H9 (cell line): ENCODE results near the gene PRKD2. TPM values are rescaled to one million over a fixed set of nuclear protein-coding genes. Genes with fewer than 3 reads are reported as not detected.

Experiments
- DNase-seq: peaks from one replicate; pipeline ENCODE4 v3.0.0-alpha.2; 2017
- H2AFZ ChIP-seq: one replicate; pipeline ENCODE4 v1.6.1; 2013; ENCODE audit warnings: mild to moderate bottlenecking, low read length, control low read depth, moderate library complexity
- H2AK5ac ChIP-seq: 2 replicates; pipeline ENCODE4 v1.6.1; 2013; ENCODE audit warnings: low read length, control low read depth, mixed read lengths; ENCODE audit not compliant: insufficient read length
- H2BK120ac ChIP-seq: one replicate; pipeline ENCODE4 v1.6.1; 2013; ENCODE audit warnings: low read depth, mild to moderate bottlenecking, low read length, control low read depth, inconsistent platforms; ENCODE audit not compliant: poor library complexity, severe bottlenecking
- H2BK12ac ChIP-seq: 2 replicates; pipeline ENCODE4 v1.6.1; 2013; ENCODE audit warnings: low read length, control low read depth, mixed read lengths, low read depth; ENCODE audit not compliant: insufficient read length
- H2BK15ac ChIP-seq: 2 replicates; pipeline ENCODE4 v1.6.1; 2013; ENCODE audit warnings: low read depth, low read length, control low read depth
- H2BK20ac ChIP-seq: one replicate; pipeline ENCODE4 v1.6.1; 2013; ENCODE audit warnings: low read depth, mild to moderate bottlenecking, low read length, control low read depth, inconsistent platforms; ENCODE audit not compliant: poor library complexity, severe bottlenecking
- H2BK5ac ChIP-seq: 2 replicates; pipeline ENCODE4 v1.6.1; 2013; ENCODE audit warnings: low read length, control low read depth, mixed read lengths; ENCODE audit not compliant: insufficient read length
- H3K14ac ChIP-seq: 2 replicates; pipeline ENCODE4 v1.6.1; 2013; ENCODE audit warnings: low read length, control low read depth; ENCODE audit not compliant: insufficient read depth
- H3K18ac ChIP-seq: 2 replicates; pipeline ENCODE4 v1.6.1; 2013; ENCODE audit warnings: low read depth, mild to moderate bottlenecking, mixed read lengths, low read length, control low read depth; ENCODE audit not compliant: insufficient read length
- H3K23ac ChIP-seq: 2 replicates; pipeline ENCODE4 v1.6.1; 2013; ENCODE audit warnings: low read length, control low read depth, mixed read lengths, low read depth; ENCODE audit not compliant: insufficient read length
- H3K23me2 ChIP-seq: 2 replicates; pipeline ENCODE4 v1.6.1; 2013; ENCODE audit warnings: low read depth, mild to moderate bottlenecking, mixed read lengths, low read length, control low read depth; ENCODE audit not compliant: insufficient read length, poor library complexity, severe bottlenecking
- H3K27ac ChIP-seq: 2 replicates; pipeline ENCODE4 v1.5.1; 2013; ENCODE audit warnings: low read length, control low read depth, mixed read lengths, low read depth; ENCODE audit not compliant: insufficient read length
- H3K27me3 ChIP-seq: 2 replicates; pipeline ENCODE4 v1.6.1; 2013; ENCODE audit warnings: low read length, control low read depth, inconsistent platforms; ENCODE audit not compliant: insufficient read depth
- H3K4ac ChIP-seq: 2 replicates; pipeline ENCODE4 v1.6.1; 2013; ENCODE audit warnings: low read depth, mild to moderate bottlenecking, control low read depth, inconsistent platforms, low read length, moderate library complexity
- H3K4me1 ChIP-seq: 2 replicates; pipeline ENCODE4 v1.6.1; 2013; ENCODE audit warnings: low read length, control low read depth, inconsistent platforms; ENCODE audit not compliant: insufficient read depth
- H3K4me2 ChIP-seq: 2 replicates; pipeline ENCODE4 v1.6.1; 2013; ENCODE audit warnings: low read length, control low read depth, mixed read lengths; ENCODE audit not compliant: insufficient read length, insufficient read depth
- H3K56ac ChIP-seq: 2 replicates; pipeline ENCODE4 v1.6.1; 2013; ENCODE audit warnings: low read depth, mild to moderate bottlenecking, mixed read lengths, low read length, control low read depth; ENCODE audit not compliant: insufficient read length
- H3K79me1 ChIP-seq: 2 replicates; pipeline ENCODE4 v1.6.1; 2013; ENCODE audit warnings: low read depth, mild to moderate bottlenecking, moderate library complexity, low read length, control low read depth, inconsistent platforms; ENCODE audit not compliant: insufficient read depth, poor library complexity, severe bottlenecking
- H3K79me2 ChIP-seq: 2 replicates; pipeline ENCODE4 v1.6.1; 2013; ENCODE audit warnings: low read length, control low read depth, inconsistent platforms; ENCODE audit not compliant: insufficient read depth
- H3K9ac ChIP-seq: 2 replicates; pipeline ENCODE4 v1.6.1; 2013; ENCODE audit warnings: low read length, control low read depth, mixed read lengths; ENCODE audit not compliant: insufficient read length; ENCODE audit errors: extremely low read depth
- H3K9me3 ChIP-seq: one replicate; pipeline ENCODE4 v1.6.1; 2013; ENCODE audit warnings: low read depth, low read length, inconsistent platforms; ENCODE audit not compliant: control insufficient read depth
- H3T11ph ChIP-seq: one replicate; pipeline ENCODE4 v1.6.1; 2013; ENCODE audit warnings: mild to moderate bottlenecking, low read length, control low read depth, inconsistent platforms
- H4K20me1 ChIP-seq: one replicate; pipeline ENCODE4 v1.6.1; 2013; ENCODE audit not compliant: control insufficient read depth, insufficient read length, insufficient read depth
- H4K5ac ChIP-seq: 2 replicates; pipeline ENCODE4 v1.6.1; 2013; ENCODE audit warnings: low read depth, mild to moderate bottlenecking, mixed read lengths, low read length, control low read depth; ENCODE audit not compliant: insufficient read length
- H4K8ac ChIP-seq: replicated peaks from 2 replicates; pipeline ENCODE4 v1.6.1; 2013; ENCODE audit warnings: low read length, control low read depth, mixed read lengths, low read depth; ENCODE audit not compliant: insufficient read length
- H4K91ac ChIP-seq: 2 replicates; pipeline ENCODE4 v1.6.1; 2013; ENCODE audit warnings: low read depth, mild to moderate bottlenecking, moderate library complexity, mixed read lengths, low read length, control low read depth; ENCODE audit not compliant: insufficient read length
- H3K27ac Mint-ChIP-seq, 3 experiments: 2 replicates in 2 of 3; 3 replicates in 1 of 3; pipeline ENCODE4 v1.8.0; 2020 to 2021; ENCODE audit warnings: mixed read lengths in 3 of 3, mild to moderate bottlenecking in 1 of 3, moderate library complexity in 1 of 3
- H3K27me3 Mint-ChIP-seq: 2 replicates; pipeline ENCODE4 v1.8.0; 2021; ENCODE audit warnings: low read depth, mild to moderate bottlenecking, moderate library complexity, mixed read lengths
- H3K36me3 Mint-ChIP-seq, 3 experiments: 2 replicates in 2 of 3; 3 replicates in 1 of 3; pipeline ENCODE4 v1.8.0; 2020 to 2021; ENCODE audit warnings: low read depth in 3 of 3, mixed read lengths in 3 of 3; ENCODE audit not compliant: insufficient read depth in 1 of 3
- H3K4me1 Mint-ChIP-seq, 2 experiments: 2 replicates each; pipeline ENCODE4 v1.8.0; 2020; ENCODE audit warnings: mixed read lengths in 2 of 2
- H3K4me3 Mint-ChIP-seq, 2 experiments: 2 replicates in 1 of 2; 3 replicates in 1 of 2; pipeline ENCODE4 v1.8.0; 2020 to 2021; ENCODE audit warnings: mild to moderate bottlenecking in 2 of 2, mixed read lengths in 2 of 2, moderate library complexity in 1 of 2
- H3K9me3 Mint-ChIP-seq, 2 experiments: 2 replicates in 1 of 2; 3 replicates in 1 of 2; pipeline ENCODE4 v1.8.0; 2020; ENCODE audit warnings: mild to moderate bottlenecking in 2 of 2, mixed read lengths in 2 of 2, moderate library complexity in 1 of 2
- CTCF ChIP-seq: fragments of 200-600 bp; sonication (generic); conservative IDR thresholded peaks from 3 replicates; pipeline ENCODE4 v1.8.0; 2021; ENCODE audit warnings: antibody characterized with exemption, mild to moderate bottlenecking
- WGBS: extraction: QIAGEN DNeasy Blood & Tissue Kit; methylation state at CpG from one replicate; pipeline ENCODE4 v1.1.7; 2013; ENCODE audit warnings: missing lambda C conversion rate, low lambda C conversion rate, mixed read lengths; ENCODE audit not compliant: insufficient read length; ENCODE audit errors: extremely low coverage; 5-methylcytosine and 5-hydroxymethylcytosine counted together
- total RNA-seq: library from RNA; stranded (reverse); gene quantifications from 2 replicates; pipeline ENCODE4 v1.2.1, GENCODE V29; 2021

Gene PRKD2
- total RNA-seq, 1 experiment from 2014 or later: 60.7 TPM

GRCh38 chr19:46742926-46743480, 26.1 kb upstream of the PRKD2 start:
- Mint-ChIP-seq H3K4me3 (peak overlapping the region in 1 of 2 experiments; percentile 13; a peak in 1 of 5 replicates), H3K27ac (no peak overlapping the region), H3K9me3 (no peaks in the 10 kb centered on the region), H3K4me1 (peaks cover 41 to 52% of the 10 kb centered on the region in 2 experiments), H3K36me3 (peaks cover 10 to 47% (median 33%) of the 10 kb centered on the region in 3 experiments; a peak in 6 of 7 replicates), H3K27me3 (no peaks in the 10 kb centered on the region; the same call in 1 of the 2 replicates)
- Histone ChIP-seq H3K23ac (no peak overlapping the region), H4K91ac (no peak overlapping the region), H3K27me3 (no peaks in the 10 kb centered on the region), H2BK120ac (no peak overlapping the region), H3K79me1 (peaks cover 3% of the 10 kb centered on the region), H3T11ph (no peak overlapping the region), H2BK5ac (no peak overlapping the region), H2AK5ac (no peak overlapping the region), H3K23me2 (peaks cover 12% of the 10 kb centered on the region), H3K79me2 (peaks cover 50% of the 10 kb centered on the region), H3K14ac (no peak overlapping the region), H3K9me3 (no peaks in the 10 kb centered on the region), H3K9ac (no peak overlapping the region), H3K27ac (no peak overlapping the region), H2AFZ (no peak overlapping the region), H4K20me1 (no peaks in the 10 kb centered on the region), H2BK20ac (no peak overlapping the region), H4K8ac (no peak overlapping the region), H2BK12ac (no peak overlapping the region), H3K18ac (no peak overlapping the region), H4K5ac (no peak overlapping the region), H3K56ac (no peak overlapping the region), H3K4me2 (no peak overlapping the region), H2BK15ac (no peak overlapping the region), H3K4ac (no peak overlapping the region), H3K4me1 (peaks cover 3% of the 10 kb centered on the region; the same call in 1 of the 2 replicates)
- WGBS: no CpG with 5 or more reads among the region's 4 CpGs
- TF ChIP-seq CTCF: no peak
- no peak for DNase-seq
